GM12878 (cell line): ENCODE data around the gene GPR158. TPM values are rescaled to one million over a fixed set of nuclear protein-coding genes. Genes with fewer than 3 reads are reported as not detected.
A peak's percentile ranks its signal among the peaks of the same experiment; 100 is the strongest.

Source experiments
- ATAC-seq: fragments of 200-7000 bp; cut with Tn5 transposase; 3 replicates; pipeline ENCODE4 v1.9.1; 2020; ENCODE audit warnings: mild to moderate bottlenecking, moderate library complexity
- BruUV-seq: library from RNA; stranded (reverse); fragments of 400-500 nt; replicated peaks from 2 replicates; lab custom pipeline; 2021; lab: Mats Ljungman, UMichigan
- CTCF ChIA-PET: fragments of 300-600 bp; sonication (Branson Sonifier 250); formaldehyde crosslinking; extraction: SDS; loops from one replicate; lab custom pipeline; 2021; ENCODE audit warnings: inconsistent platforms; lab: Yijun Ruan, JAX
- POLR2A ChIA-PET: fragments of 350-600 bp; formaldehyde crosslinking; extraction: SDS; loops from one replicate; lab custom pipeline; 2021; ENCODE audit warnings: inconsistent platforms; lab: Charles Lee
- RAD21 ChIA-PET: fragments of 300-600 bp; sonication (Branson Sonifier 250); formaldehyde crosslinking; loops from one replicate; lab custom pipeline; 2023; ENCODE audit warnings: antibody characterized with exemption; ENCODE audit not compliant: unreplicated experiment; lab: Charles Lee
- SMC1A ChIA-PET: fragments of 300-600 bp; sonication (Branson Sonifier 250); formaldehyde crosslinking; loops from one replicate; lab custom pipeline; 2023; ENCODE audit not compliant: unreplicated experiment, uncharacterized antibody; lab: Charles Lee
- DNase-seq: peaks from one replicate; pipeline ENCODE4 v3.0.0-alpha.2; 2011; ENCODE audit warnings: low read depth, low spot score
- FAIRE-seq: peaks from 3 replicates; lab custom pipeline; 2011; peaks lifted over from hg19 to GRCh38; lab: Jason Lieb, UNC
- H2AFZ ChIP-seq: 2 replicates; pipeline ENCODE4 v1.6.0; 2011; ENCODE audit warnings: low read depth, low read length, control low read depth; ENCODE audit not compliant: control insufficient read depth
- H3K27ac ChIP-seq: 2 replicates; pipeline ENCODE4 v1.5.1; 2011; ENCODE audit warnings: control low read depth; ENCODE audit not compliant: control insufficient read depth, insufficient read depth
- H3K27me3 ChIP-seq, 2 experiments: replicated peaks in 1 of 2; 2 replicates each; pipeline versions ENCODE4 v1.6.0 to v1.6.1; 2011; ENCODE audit warnings: low read length in 1 of 2; ENCODE audit not compliant: control insufficient read depth in 2 of 2, insufficient read depth in 2 of 2
- H3K36me3 ChIP-seq, 2 experiments: 2 replicates each; pipeline ENCODE4 v1.5.1; 2011; ENCODE audit warnings: low read length in 1 of 2; ENCODE audit not compliant: control insufficient read depth in 2 of 2, insufficient read depth in 2 of 2
- H3K4me1 ChIP-seq: 2 replicates; pipeline ENCODE4 v1.6.1; 2011; ENCODE audit warnings: mild to moderate bottlenecking, low read length, moderate library complexity, mixed read lengths; ENCODE audit not compliant: control insufficient read depth, insufficient read depth
- H3K4me2 ChIP-seq: 2 replicates; pipeline ENCODE4 v1.6.0; 2011; ENCODE audit warnings: control low read depth; ENCODE audit not compliant: control insufficient read depth, insufficient read depth
- H3K4me3 ChIP-seq: fragments of 200-600 bp; sonication (generic); 2 replicates; pipeline ENCODE4 v1.5.1; 2016
- H3K79me2 ChIP-seq: 2 replicates; pipeline ENCODE4 v1.6.0; 2011; ENCODE audit warnings: low read length; ENCODE audit not compliant: control insufficient read depth, insufficient read depth
- H3K9ac ChIP-seq: 2 replicates; pipeline ENCODE4 v1.8.0; 2011; ENCODE audit warnings: low read length, control low read depth, mixed read lengths; ENCODE audit not compliant: control insufficient read depth, insufficient read depth
- H3K9me3 ChIP-seq: replicated peaks from 3 replicates; pipeline ENCODE4 v1.5.1; 2011; ENCODE audit warnings: mild to moderate bottlenecking, low read length; ENCODE audit not compliant: control insufficient read depth, insufficient read depth
- H4K20me1 ChIP-seq: 2 replicates; pipeline ENCODE4 v1.6.0; 2011; ENCODE audit not compliant: control insufficient read depth, insufficient read depth
- CBX3 ChIP-seq: fragments of 200-600 bp; sonication (generic); IDR thresholded peaks from 2 replicates; pipeline ENCODE4 v1.6.1; 2016; ENCODE audit warnings: low read depth, borderline replicate concordance
- KAT2A ChIP-seq: conservative IDR thresholded peaks from 2 replicates; pipeline ENCODE4 v1.6.1; 2011; ENCODE audit warnings: low read depth, low read length; ENCODE audit not compliant: control insufficient read depth
- MEF2A ChIP-seq: IDR thresholded peaks from 2 replicates; pipeline ENCODE4 v1.6.1; 2011; ENCODE audit warnings: low read depth, mild to moderate bottlenecking, low read length, moderate library complexity; ENCODE audit not compliant: insufficient read depth
- SUPT20H ChIP-seq: IDR thresholded peaks from 2 replicates; pipeline ENCODE4 v1.6.1; 2011; ENCODE audit warnings: low read depth, mild to moderate bottlenecking, low read length, moderate library complexity, borderline replicate concordance; ENCODE audit not compliant: control insufficient read depth
- TCF3 ChIP-seq: IDR thresholded peaks from 2 replicates; pipeline ENCODE4 v1.6.1; 2012; ENCODE audit warnings: low read depth, mild to moderate bottlenecking, low read length, borderline replicate concordance; ENCODE audit not compliant: insufficient read depth
- ZZZ3 ChIP-seq: IDR thresholded peaks from 2 replicates; pipeline ENCODE4 v1.6.1; 2011; ENCODE audit warnings: low read depth; ENCODE audit not compliant: control insufficient read depth, insufficient read length
- WGBS: methylation state at CpG from one replicate; pipeline ENCODE4 v1.1.6; 2016; ENCODE audit warnings: low lambda C conversion rate; ENCODE audit not compliant: insufficient replicate concordance, insufficient coverage; ENCODE audit errors: missing lambda C conversion rate; 5-methylcytosine and 5-hydroxymethylcytosine counted together
- in situ Hi-C: fragments of 300-500 bp; cut with MboI; formaldehyde crosslinking; loops from 9 replicates; pipeline ENCODE4 v1.14.3; 2018; ENCODE audit warnings: mixed read lengths
- intact Hi-C: fragments of 100-400 bp; cut with micrococcal nuclease; formaldehyde crosslinking; loops from one replicate; pipeline ENCODE4 v1.14.2; 2022; ENCODE audit not compliant: unreplicated experiment
- polyA plus RNA-seq, 11 experiments: library from polyadenylated mRNA; depleted of rRNA in 4 of 11; unstranded in 6 of 11; stranded (reverse) in 5 of 11; fragments of >200 nt; fragmentation: Nextera tagmentation in 4 of 11; fragmentation: Illumina TruSeq in 1 of 11; extraction: Ambion mirVana in 4 of 11; extraction: Trizol in 1 of 11; gene quantifications; 1 replicate in 1 of 11; 2 replicates in 10 of 11; pipeline versions ENCODE4 v1.2.1 to v1.2.3, GENCODE V29; 2011 to 2016; ENCODE audit warnings: inconsistent platforms in 2 of 11, missing spikeins in 2 of 11, low read depth in 1 of 11
- total RNA-seq, 4 experiments: library from RNA; depleted of rRNA in 3 of 4; stranded (reverse); fragments of >200 nt in 3 of 4; fragmentation: Illumina TruSeq in 1 of 4; extraction: Trizol in 1 of 4; gene quantifications; 2 replicates each; pipeline versions ENCODE4 v1.2.1 to v1.2.3, GENCODE V29; 2013 to 2021
- TF ChIP-seq, protein P1 (sequence below): IDR thresholded peaks from 2 replicates; pipeline ENCODE4 v1.6.1; 2012; ENCODE audit warnings: low read depth, low read length, improper control_type of control experiment

The GPR158 gene
- total and polyA plus RNA-seq, 10 of the 15 experiments (the other 5 are each of a cell fraction or from before 2014, with no cell fraction given), result not detected

DNA sequence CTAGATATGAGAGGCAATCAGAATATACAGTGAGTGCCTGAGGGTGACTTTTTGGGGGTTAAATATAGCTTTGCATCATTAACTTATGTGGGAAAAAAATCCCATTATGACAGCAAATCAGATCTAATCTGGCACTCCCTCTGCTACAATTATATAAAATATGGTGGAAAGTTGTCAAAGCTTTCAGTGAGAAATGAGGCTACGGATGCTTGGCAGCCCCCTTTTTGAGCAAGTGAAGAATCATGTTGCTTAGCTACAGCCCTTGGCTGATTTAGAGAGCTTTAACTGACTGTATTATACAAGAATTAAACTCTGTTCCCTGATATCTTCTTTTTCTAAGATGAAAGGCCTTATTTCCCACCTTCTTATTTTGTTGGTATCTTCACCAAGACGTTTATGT lies 57.4 kb downstream of the GPR158 start (continued):
- no peak for TF ChIP-seq TCF3
- TF ChIP-seq KAT2A, result no peak
- TF ChIP-seq SUPT20H, result no peak
- TF ChIP-seq, protein P1, sequence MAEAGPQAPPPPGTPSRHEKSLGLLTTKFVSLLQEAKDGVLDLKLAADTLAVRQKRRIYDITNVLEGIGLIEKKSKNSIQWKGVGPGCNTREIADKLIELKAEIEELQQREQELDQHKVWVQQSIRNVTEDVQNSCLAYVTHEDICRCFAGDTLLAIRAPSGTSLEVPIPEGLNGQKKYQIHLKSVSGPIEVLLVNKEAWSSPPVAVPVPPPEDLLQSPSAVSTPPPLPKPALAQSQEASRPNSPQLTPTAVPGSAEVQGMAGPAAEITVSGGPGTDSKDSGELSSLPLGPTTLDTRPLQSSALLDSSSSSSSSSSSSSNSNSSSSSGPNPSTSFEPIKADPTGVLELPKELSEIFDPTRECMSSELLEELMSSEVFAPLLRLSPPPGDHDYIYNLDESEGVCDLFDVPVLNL, result no peak
- no peak for TF ChIP-seq CBX3

GRCh38 chr10:25245165-25245564 lies 70.4 kb downstream of the GPR158 start:
- in situ Hi-C loops (no loop called here), intact Hi-C loops (no loop called here)
- Histone ChIP-seq H3K9me3 (no peaks in the 10 kb centered on the region), H3K4me1 (no peaks in the 10 kb centered on the region), H3K79me2 (no peaks in the 10 kb centered on the region), H3K36me3 (no peaks in the 10 kb centered on the region), H3K27ac (no peak overlapping the region), H3K27me3 (no peaks in the 10 kb centered on the region; a peak in 1 of 4 replicates), H2AFZ (no peak overlapping the region), H4K20me1 (no peaks in the 10 kb centered on the region), H3K9ac (no peak overlapping the region), H3K4me3 (no peak overlapping the region), H3K4me2 (no peak overlapping the region)
- DNase-seq (no peak), ATAC-seq (no peak), FAIRE-seq (no peak)
- TF ChIP-seq MEF2A (0 out of 2 replicates have a peak, but pooled peaks have one; percentile 7), ZZZ3 (no peak)
- SMC1A ChIA-PET, result no interaction called here
- no TSS peak for BruUV-seq
- CTCF ChIA-PET, result no interaction called here
- 0% methylated on average over 1 of the region's 1 CpG for WGBS
- RAD21 ChIA-PET, result no interaction called here
- POLR2A ChIA-PET, result no interaction called here
